ENCODE data around the gene RBP2.

DNA sequence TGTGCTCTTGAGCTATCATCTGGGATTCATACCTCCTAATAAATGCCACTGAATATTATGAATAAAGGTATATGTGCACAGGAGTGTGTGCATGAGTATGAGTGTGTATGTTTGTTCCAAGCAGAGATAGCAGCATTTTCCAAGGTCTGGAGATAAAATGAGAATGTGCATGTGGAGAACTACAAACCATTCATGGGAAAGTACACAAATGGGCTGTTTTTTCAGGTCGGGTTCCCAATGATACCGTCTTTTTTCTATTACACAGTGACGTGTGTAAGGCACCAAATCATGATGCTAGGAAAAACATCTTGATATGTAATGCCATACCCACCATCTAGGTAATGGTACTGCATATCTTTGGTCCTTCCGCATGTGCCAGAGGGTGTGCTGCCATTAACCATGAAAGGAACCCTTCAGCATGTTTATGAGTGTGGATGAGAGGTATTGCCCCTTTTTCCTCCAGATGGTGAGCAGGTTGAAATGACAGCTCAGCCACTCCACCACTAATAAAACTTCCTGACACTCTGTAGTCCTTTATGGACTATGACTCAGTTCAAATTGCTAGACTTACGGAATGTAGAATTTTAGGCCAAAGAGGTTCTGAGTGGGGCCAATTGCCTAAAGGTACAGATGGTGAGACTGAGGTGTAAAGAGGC lies 50.4 kb downstream of the RBP2 start:
- TF ChIP-seq POLR2A (IDR thresholded peaks at IDR 0.05; ENCODE audit: low read length) (no peak), GATA1 (IDR thresholded peaks at IDR 0.05; ENCODE audit: low read depth, low read length) (no peak)

All from erythroblast (primary cell).